Ascending aorta (tissue), 2 donors: ENCODE measurements around the gene STX1B. TPM values are rescaled to one million over a fixed set of nuclear protein-coding genes. Genes with fewer than 3 reads are reported as not detected.

Experiments used
- DNase-seq, 2 donors: peaks; one replicate each; pipeline ENCODE4 v3.0.0-alpha.2; 2019; ENCODE audit warnings: low spot score in 2 of 2
- H3K27ac ChIP-seq, 2 donors: fragments of 200-600 bp; sonication (generic); one replicate each; pipeline ENCODE4 v1.5.1; 2016 to 2017; ENCODE audit warnings: mild to moderate bottlenecking in 1 of 2
- H3K27me3 ChIP-seq: fragments of 200-600 bp; sonication (generic); one replicate; pipeline ENCODE4 v1.5.1; 2017
- H3K36me3 ChIP-seq, 2 donors: fragments of 200-600 bp; sonication (generic); one replicate each; pipeline ENCODE4 v1.5.1; 2016
- H3K4me1 ChIP-seq, 2 donors: fragments of 200-600 bp; sonication (generic); one replicate each; pipeline ENCODE4 v1.5.1; 2016 to 2017; ENCODE audit warnings: mild to moderate bottlenecking in 1 of 2
- H3K4me3 ChIP-seq, 2 donors: fragments of 200-600 bp; sonication (generic); one replicate each; pipeline ENCODE4 v1.5.1; 2016 to 2017; ENCODE audit warnings: mild to moderate bottlenecking in 1 of 2
- H3K9me3 ChIP-seq, 2 donors: fragments of 200-600 bp; sonication (generic); one replicate each; pipeline ENCODE4 v1.5.1; 2016
- CTCF ChIP-seq, 3 experiments: fragments of 200-600 bp in 2 of 3; fragments of 450-650 bp in 1 of 3; sonication (generic) in 2 of 3; IDR thresholded peaks; one replicate each; pipeline ENCODE4 v1.5.1; 2016 to 2019; ENCODE audit warnings: antibody characterized with exemption in 3 of 3, mild to moderate bottlenecking in 1 of 3, moderate library complexity in 1 of 3
- intact Hi-C: fragments of 100-400 bp; cut with DNase I; formaldehyde crosslinking; loops from one replicate; pipeline ENCODE4 v1.15.1; 2023
- total RNA-seq: library from RNA; depleted of rRNA; stranded (reverse); fragments of >200 nt; gene quantifications from one replicate; pipeline ENCODE4 v1.1.0, GENCODE V29; 2016

STX1B gene
- total RNA-seq, 1 donor from 2014 or later: 2.0 TPM

GRCh38 chr16:30972872-30973271 is 37.6 kb downstream of the STX1B start:
- Histone ChIP-seq H3K9me3 (no peaks in the 10 kb centered on the region), H3K4me3 (no peak overlapping the region), H3K4me1 (no peaks in the 10 kb centered on the region), H3K27me3 (no peaks in the 10 kb centered on the region), H3K36me3 (peaks cover 92 to 94% of the 10 kb centered on the region in 2 donors), H3K27ac (no peak overlapping the region)
- DNase-seq: no peak
- intact Hi-C loops: no loop called here
- TF ChIP-seq CTCF (IDR thresholded peaks at IDR 0.05): no peak

- Histone ChIP-seq H3K9me3 (no peaks in the 10 kb centered on the region), H3K36me3 (peaks cover 94 to 95% of the 10 kb centered on the region in 2 donors), H3K4me3 (no peak overlapping the region), H3K4me1 (no peaks in the 10 kb centered on the region), H3K27me3 (no peaks in the 10 kb centered on the region), H3K27ac (no peak overlapping the region)
- no peak for TF ChIP-seq CTCF (IDR thresholded peaks at IDR 0.05)
- intact Hi-C loops: no loop called here
- no peak for DNase-seq
Observed at GRCh38 chr16:30971298-30971697, 39.1 kb downstream of the STX1B start.

- no peak for DNase-seq
- H3K36me3 ChIP-seq: peaks cover 96 to 98% of the 10 kb centered on the region in 2 donors
- no peaks in the 10 kb centered on the region for H3K27me3 ChIP-seq
- intact Hi-C loops: no loop called here
- no peaks in the 10 kb centered on the region for H3K9me3 ChIP-seq
- TF ChIP-seq CTCF (IDR thresholded peaks at IDR 0.05): no peak
- no peak overlapping the region for H3K4me3 ChIP-seq
- no peaks in the 10 kb centered on the region for H3K4me1 ChIP-seq
- no peak overlapping the region for H3K27ac ChIP-seq
Observed at GRCh38 chr16:30969246-30969842, 41.1 kb downstream of the STX1B start.

GRCh38 chr16:30967795-30968194 is 42.6 kb downstream of the STX1B start:
- Histone ChIP-seq H3K27ac (no peak overlapping the region), H3K27me3 (no peaks in the 10 kb centered on the region), H3K9me3 (no peaks in the 10 kb centered on the region), H3K4me3 (no peak overlapping the region), H3K36me3 (peaks cover 98% of the 10 kb centered on the region in 2 donors), H3K4me1 (no peaks in the 10 kb centered on the region)
- intact Hi-C loops: no loop called here
- TF ChIP-seq CTCF (IDR thresholded peaks at IDR 0.05): no peak
- no peak for DNase-seq

GRCh38 chr16:30966033-30966619 is 44.3 kb downstream of the STX1B start:
- intact Hi-C loops: no loop called here
- no peak overlapping the region for H3K27ac ChIP-seq
- H3K4me1 ChIP-seq: no peaks in the 10 kb centered on the region
- DNase-seq: no peak
- no peaks in the 10 kb centered on the region for H3K9me3 ChIP-seq
- H3K4me3 ChIP-seq: no peak overlapping the region
- no peak for TF ChIP-seq CTCF (IDR thresholded peaks at IDR 0.05)
- H3K36me3 ChIP-seq: peaks cover 96 to 98% of the 10 kb centered on the region in 2 donors
- H3K27me3 ChIP-seq: no peaks in the 10 kb centered on the region
